SU-DHL-6 (cell line): ENCODE data around the gene TDRD6.

Source experiments
- H2AFZ ChIP-seq: fragments of 200-600 bp; sonication (generic); 2 replicates; pipeline ENCODE4 v1.6.1; 2014; ENCODE audit warnings: low read depth, mild to moderate bottlenecking, moderate library complexity, mixed read lengths, antibody characterized with exemption, low read length; ENCODE audit not compliant: severe bottlenecking
- H3F3A ChIP-seq: fragments of 200-600 bp; shearing (Covaris generic); 2 replicates; pipeline ENCODE4 v1.6.0; 2016; ENCODE audit warnings: antibody characterized with exemption, mild to moderate bottlenecking; ENCODE audit not compliant: insufficient read depth
- H3K27ac ChIP-seq: fragments of 200-600 bp; sonication (generic); 2 replicates; pipeline ENCODE4 v1.5.1; 2016; ENCODE audit warnings: low read depth, mild to moderate bottlenecking, low read length, moderate library complexity, mixed read lengths
- H3K27me3 ChIP-seq: fragments of 200-600 bp; sonication (generic), shearing (Covaris generic); 2 replicates; pipeline ENCODE4 v1.6.0; 2014; ENCODE audit warnings: mild to moderate bottlenecking, low read length
- H3K36me3 ChIP-seq: fragments of 200-600 bp; sonication (generic); 2 replicates; pipeline ENCODE4 v1.6.1; 2014; ENCODE audit warnings: mild to moderate bottlenecking, low read length, mixed read lengths
- H3K4me2 ChIP-seq: fragments of 300-600, 200-600 bp; shearing (Covaris generic), sonication (generic); 2 replicates; pipeline ENCODE4 v1.6.0; 2014; ENCODE audit warnings: low read length, low read depth, mild to moderate bottlenecking; ENCODE audit not compliant: poor library complexity, severe bottlenecking
- H3K4me3 ChIP-seq: fragments of 200-600 bp; sonication (generic); 2 replicates; pipeline ENCODE4 v1.5.1; 2014; ENCODE audit warnings: antibody characterized with exemption, low read length, mild to moderate bottlenecking, mixed read lengths; ENCODE audit not compliant: insufficient read depth, poor library complexity, severe bottlenecking
- H3K79me2 ChIP-seq: fragments of 200-600 bp; sonication (generic); 2 replicates; pipeline ENCODE4 v1.6.1; 2014; ENCODE audit warnings: mild to moderate bottlenecking, low read length, moderate library complexity; ENCODE audit not compliant: insufficient read depth
- H3K9ac ChIP-seq: fragments of 200-600 bp; sonication (generic); 2 replicates; pipeline ENCODE4 v1.7.0; 2014; ENCODE audit warnings: mild to moderate bottlenecking, low read length
- H3K9me2 ChIP-seq: fragments of 200-600 bp; sonication (generic); replicated peaks from 2 replicates; pipeline ENCODE4 v1.6.1; 2014; ENCODE audit warnings: low read length; ENCODE audit not compliant: insufficient read depth
- H3K9me3 ChIP-seq: fragments of 200-600 bp; sonication (generic); 2 replicates; pipeline ENCODE4 v1.6.1; 2014; ENCODE audit warnings: low read length, mixed read lengths; ENCODE audit not compliant: insufficient read depth
- H4K20me1 ChIP-seq: fragments of 200-600 bp; sonication (generic); 2 replicates; pipeline ENCODE4 v1.6.1; 2014; ENCODE audit warnings: low read depth, mild to moderate bottlenecking, antibody characterized with exemption, low read length, moderate library complexity, mixed read lengths
- CTCF ChIP-seq: fragments of 200-600 bp; sonication (generic); IDR thresholded peaks from one replicate; pipeline ENCODE4 v1.5.1; 2017; ENCODE audit warnings: antibody characterized with exemption, mild to moderate bottlenecking, low read length, moderate library complexity; ENCODE audit not compliant: insufficient read depth, poor library complexity, severe bottlenecking
- EZH2phosphoT487 ChIP-seq: fragments of 200-600 bp; sonication (generic), shearing (Covaris generic); conservative IDR thresholded peaks from 2 replicates; pipeline ENCODE4 v1.6.1; 2018; ENCODE audit warnings: mild to moderate bottlenecking, antibody characterized with exemption, low read length, moderate library complexity, mixed read lengths

TDRD6 gene

DNA sequence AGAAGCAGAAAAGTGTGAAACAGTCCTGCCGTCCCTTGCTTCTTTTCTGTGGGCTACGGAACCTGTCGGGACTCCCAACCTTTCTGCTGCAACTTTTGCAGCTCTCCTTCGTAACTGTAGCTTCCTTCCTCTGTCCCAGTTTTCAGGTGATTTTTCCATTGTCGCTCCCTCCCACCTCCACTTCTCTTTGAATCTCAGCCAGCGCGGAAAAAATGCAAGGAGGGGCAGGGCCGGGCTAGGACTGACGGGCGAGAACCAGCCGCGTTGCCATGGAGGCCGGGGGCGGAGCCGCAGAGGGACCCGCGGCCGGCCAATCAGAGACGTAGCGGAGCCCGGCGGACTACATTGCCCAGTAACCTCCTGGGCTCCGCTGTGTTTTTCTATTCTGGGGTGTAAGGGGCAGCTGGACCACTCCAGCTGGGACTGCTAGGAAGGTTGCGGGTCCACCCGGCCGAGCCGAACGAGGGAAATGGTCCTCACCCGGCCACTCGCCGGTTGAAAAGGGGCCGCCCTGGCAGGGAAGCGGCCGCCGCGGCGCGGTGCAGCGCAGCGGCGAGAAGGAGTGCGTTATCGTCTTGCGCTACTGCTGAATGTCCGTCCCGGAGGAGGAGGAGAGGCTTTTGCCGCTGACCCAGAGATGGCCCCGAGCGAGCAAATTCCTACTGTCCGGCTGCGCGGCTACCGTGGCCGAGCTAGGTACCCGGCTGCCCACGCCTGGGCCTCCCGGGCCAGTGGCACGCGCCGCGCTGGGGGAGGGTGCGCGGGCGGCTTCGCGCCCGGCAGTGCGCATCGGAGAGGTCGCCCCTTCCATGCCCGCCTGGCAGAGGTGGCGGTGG is 34.9 kb upstream of the TDRD6 start, which contains the start of the genes CYP39A1 and SLC25A27:
Gene CYP39A1 (minus strand): TSS at position 216 of the 836 bp plus-strand sequence. CDS start 236 bp downstream, outside the sequence.
Gene SLC25A27 (plus strand): TSS at position 373 of the 836 bp plus-strand sequence. CDS start 218 bp downstream, at position 591.
- peak within 1 kb of the TSS; percentile 82 for H3K9ac ChIP-seq

DNA sequence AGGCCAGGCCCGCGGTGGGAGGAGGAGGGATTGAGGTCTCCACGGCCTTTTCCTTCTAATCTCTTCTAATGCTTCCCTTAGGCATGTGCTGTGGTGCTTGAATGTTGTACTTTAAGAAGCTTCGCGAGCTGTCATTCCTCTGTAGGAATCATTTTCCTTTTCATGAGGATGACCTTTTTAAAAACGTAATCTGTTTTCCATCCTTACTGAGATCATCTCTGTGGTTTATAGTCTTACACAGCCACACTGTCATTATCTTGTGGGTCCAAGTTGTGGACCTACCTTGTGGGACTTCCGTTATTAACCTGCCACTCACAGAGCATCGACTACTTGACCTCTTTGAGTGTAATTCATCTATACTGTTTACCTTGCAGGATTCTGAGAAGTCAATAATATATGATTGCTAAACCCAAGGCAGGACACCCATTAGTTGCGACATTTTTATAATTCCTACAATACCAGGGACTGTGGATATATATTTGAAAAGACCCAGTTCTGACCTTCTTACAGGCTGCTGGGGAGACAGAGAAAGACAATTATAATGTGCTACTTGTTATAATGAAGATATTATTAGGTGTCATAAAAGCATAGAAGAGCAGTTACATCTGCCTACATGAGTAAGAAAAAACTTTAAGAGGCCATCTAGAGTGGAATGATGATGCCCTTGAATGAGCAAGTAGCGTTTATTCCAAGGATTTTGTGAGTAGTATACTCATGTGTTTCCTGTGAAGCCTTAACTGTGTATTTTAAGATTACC is 34.1 kb upstream of the TDRD6 start:
- Histone ChIP-seq H3K36me3 (peaks cover 43% of the 10 kb centered on the region), H3F3A (peaks cover 53% of the 10 kb centered on the region), H3K27ac (peak overlapping the region; percentile 96), H3K4me2 (peak overlapping the region; percentile 91), H3K4me3 (peak overlapping the region; percentile 79), H3K27me3 (no peaks in the 10 kb centered on the region), H3K9ac (peak overlapping the region; percentile 82), H4K20me1 (no peaks in the 10 kb centered on the region), H3K9me2 (no peaks in the 10 kb centered on the region), H3K79me2 (peaks cover 97% of the 10 kb centered on the region), H2AFZ (peak overlapping the region; percentile 7), H3K9me3 (no peaks in the 10 kb centered on the region)
- TF ChIP-seq EZH2phosphoT487 (no peak), CTCF (no peak)

More for the DNA sequence above, 34.9 kb upstream of the TDRD6 start, which contains the start of the genes CYP39A1 and SLC25A27:
- Histone ChIP-seq H2AFZ (peak within 1 kb of the TSS; percentile 7), H3K36me3 (peaks cover 36% of the 10 kb centered on the region), H3K4me2 (peak within 1 kb of the TSS; percentile 92), H3K27ac (peak within 1 kb of the TSS; percentile 96), H4K20me1 (no peaks in the 10 kb centered on the region), H3K79me2 (peaks cover 91% of the 10 kb centered on the region), H3K27me3 (no peaks in the 10 kb centered on the region), H3K4me3 (peak within 1 kb of the TSS; percentile 79), H3F3A (peaks cover 51% of the 10 kb centered on the region), H3K9me2 (no peaks in the 10 kb centered on the region), H3K9me3 (no peaks in the 10 kb centered on the region)
- no peak for TF ChIP-seq EZH2phosphoT487
- TF ChIP-seq CTCF = no peak

DNA sequence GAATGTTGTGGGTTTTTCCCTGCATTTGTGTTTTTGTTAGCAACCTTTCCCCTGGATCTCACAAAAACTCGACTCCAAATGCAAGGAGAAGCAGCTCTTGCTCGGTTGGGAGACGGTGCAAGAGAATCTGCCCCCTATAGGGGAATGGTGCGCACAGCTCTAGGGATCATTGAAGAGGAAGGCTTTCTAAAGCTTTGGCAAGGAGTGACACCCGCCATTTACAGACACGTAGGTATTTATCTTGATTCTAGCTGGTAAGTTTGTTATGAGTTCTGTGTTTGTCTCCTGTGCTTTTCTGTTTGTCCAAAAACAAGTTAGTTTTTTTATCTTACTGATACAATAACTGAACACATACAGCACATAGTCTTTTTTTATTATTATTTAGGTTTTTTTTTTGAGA is 31.9 kb upstream of the TDRD6 start:
- H3K36me3 ChIP-seq = peaks cover 56% of the 10 kb centered on the region
- H3K4me3 ChIP-seq = peak overlapping the region; percentile 79
- no peaks in the 10 kb centered on the region for H3K9me2 ChIP-seq
- peaks cover 43% of the 10 kb centered on the region for H3F3A ChIP-seq
- peak overlapping the region; percentile 91 for H3K4me2 ChIP-seq
- peaks cover 89% of the 10 kb centered on the region for H3K79me2 ChIP-seq
- peak overlapping the region; percentile 82 for H3K9ac ChIP-seq
- H2AFZ ChIP-seq = peak overlapping the region; percentile 21
- H4K20me1 ChIP-seq = no peaks in the 10 kb centered on the region
- peak overlapping the region; percentile 96 for H3K27ac ChIP-seq
- H3K27me3 ChIP-seq = no peaks in the 10 kb centered on the region
- no peaks in the 10 kb centered on the region for H3K9me3 ChIP-seq
- TF ChIP-seq CTCF (peak; percentile 97), EZH2phosphoT487 (no peak)
